Activated CD4-positive, alpha-beta T cell treated with anti-CD3 and anti-CD28 coated beads, Interleukin-2, amount 50 U/mL, for 16 hours (primary cell): ENCODE results near the gene MROH8.

Experiments
- DNase-seq: peaks from one replicate; pipeline ENCODE4 v3.0.0-alpha.2; 2020

MROH8 gene

DNA sequence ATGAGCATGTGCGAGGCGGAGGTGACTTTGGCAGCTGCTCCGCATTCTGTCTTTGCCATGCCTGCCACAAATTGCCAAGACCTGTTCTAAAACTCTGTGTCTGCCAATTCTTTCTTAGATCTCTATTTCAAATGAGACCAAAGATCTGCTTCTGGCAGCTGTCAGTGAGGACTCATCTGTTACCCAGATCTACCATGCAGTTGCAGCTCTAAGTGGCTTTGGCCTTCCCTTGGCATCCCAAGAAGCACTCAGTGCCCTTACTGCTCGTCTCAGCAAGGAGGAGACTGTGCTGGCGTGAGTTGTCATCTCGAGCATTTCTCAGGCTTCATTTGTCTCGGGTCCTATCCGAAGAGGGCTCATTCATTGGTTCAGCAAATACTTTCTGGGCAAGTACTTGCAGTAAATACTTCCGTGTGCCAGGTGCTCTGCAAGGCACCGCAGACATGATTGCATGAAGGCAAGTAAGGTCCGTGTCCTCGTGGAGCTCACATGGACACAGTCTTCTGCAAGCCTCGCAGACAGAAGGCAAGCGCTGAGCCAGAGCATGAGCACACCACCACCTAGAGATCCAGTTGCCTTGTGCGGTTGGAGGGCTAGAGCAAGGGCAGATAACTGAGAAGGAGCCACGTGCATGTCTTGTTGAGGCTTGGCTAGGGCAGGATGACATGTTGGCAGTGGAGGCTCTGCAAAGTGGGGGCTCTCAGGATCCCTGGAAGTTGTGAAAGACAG lies 19.7 kb upstream of the MROH8 start:
- DNase-seq, result no peak

DNA sequence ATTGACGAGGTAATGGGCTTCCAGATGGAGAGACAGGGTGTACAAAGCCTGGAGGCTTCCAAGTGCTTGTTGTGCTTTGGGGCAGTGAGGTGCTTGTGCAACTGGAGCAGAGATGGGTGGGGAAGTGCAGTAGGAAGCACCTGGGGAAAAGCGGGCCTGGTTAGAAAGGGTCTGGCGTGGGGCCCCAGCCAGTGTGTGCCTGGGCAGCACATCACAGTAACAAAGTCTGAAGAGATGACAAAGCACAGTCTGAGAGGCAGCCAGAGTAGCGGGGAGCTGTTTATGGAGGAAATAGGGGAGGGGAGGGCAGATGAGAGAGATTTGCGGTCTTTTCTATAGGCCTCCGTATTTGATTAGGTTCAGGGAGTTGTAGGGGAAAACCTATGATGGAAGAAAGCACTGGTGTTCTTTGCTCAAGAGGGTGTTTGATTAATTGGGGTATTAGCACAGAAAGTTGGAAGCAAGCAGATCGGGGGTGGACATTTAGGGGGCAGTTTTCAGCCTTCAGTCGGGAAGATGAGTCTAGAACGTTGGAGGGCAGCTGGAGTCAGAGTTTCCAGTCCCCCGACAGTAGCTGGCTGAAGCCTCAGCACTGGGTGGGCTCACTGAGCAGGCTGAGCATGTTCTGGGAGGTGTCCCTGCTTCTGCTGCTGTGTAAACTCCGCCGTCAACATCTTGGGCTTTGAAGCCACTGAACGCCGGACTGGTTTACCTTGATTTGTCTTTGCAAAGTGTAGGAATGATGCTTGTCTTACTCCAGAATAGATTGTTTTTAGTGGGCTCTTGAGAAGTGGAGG lies 15.5 kb upstream of the MROH8 start:
- peak; percentile 23 for DNase-seq

DNA sequence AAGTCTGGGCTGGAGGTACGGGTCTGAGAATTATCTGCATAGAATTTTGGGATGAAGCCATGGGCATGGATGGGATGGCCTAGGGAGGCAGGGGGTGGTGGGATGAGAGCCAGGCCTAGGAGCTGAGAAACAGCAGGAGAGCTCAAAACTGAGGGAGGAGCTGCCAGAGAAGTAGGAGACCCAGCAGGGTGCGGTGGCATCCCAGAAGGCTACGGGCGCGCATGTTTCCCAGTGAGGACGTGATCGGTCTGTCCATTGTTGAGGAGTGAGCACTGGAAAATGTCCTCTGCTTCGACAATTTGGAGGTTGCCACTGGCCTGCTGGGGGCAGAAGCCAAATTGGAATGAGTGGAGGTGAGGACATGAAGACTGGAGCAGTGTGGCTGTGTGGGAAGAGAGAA lies 14.5 kb upstream of the MROH8 start:
- DNase-seq, result no peak

DNA sequence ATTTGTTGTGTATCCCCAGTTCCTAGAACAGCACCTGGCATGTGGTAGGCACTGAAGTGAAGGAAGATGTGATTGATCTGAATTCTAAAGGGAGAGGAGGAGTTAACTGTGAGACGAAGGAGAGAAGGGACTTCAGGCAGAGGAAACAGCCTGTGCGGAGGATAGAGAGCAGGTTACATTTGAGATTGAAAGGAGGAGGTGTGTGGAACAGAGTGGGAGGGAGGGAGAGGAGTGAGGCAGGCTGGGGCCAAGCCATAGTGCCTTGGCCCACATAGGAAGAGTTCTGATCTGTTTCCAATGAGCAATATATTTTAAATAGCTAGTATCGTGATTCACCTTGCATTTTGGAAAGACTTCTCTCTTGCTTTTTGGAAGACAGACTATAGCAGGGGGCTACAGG lies 13.9 kb upstream of the MROH8 start:
- DNase-seq, result no peak

- peak; percentile 75 for DNase-seq
Measured at GRCh38 chr20:37192137-37192854, 12.9 kb upstream of the MROH8 start.

DNA sequence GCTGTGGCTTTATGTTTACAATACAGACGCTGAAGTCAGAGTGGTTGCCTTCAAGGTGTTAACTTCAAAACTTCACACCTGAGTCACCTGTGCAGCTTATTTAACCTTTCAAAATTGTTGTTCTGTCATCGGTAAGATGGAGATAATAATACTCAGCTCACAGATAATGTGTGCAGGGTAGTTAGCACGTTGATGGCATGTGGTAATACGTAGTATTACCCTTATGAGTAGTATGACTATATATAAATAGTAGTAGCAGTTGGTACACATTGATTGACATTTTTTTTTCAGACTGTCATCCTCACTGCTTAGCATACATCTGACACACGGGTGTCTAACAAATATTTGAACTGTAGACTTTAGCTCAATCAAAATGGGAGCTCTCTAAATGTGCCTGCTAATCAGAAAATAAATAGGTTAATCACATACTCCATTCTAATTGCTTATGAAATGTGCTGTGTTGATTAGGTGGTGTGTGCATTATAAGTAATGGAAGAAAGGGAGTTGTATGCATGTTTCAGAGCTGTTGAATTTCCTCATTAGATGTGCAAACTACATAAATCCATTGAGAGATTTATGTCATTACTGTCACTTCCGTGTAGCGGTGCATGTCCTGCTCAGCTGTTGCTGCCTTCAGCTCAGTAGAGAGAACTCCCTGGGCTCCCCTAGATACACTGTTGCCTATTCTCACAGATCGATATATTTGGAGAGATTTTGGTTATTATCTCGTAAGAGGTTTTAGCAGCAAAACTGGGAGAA lies 11.2 kb upstream of the MROH8 start:
- DNase-seq, result no peak

GRCh38 chr20:37189416-37190016 lies 10.2 kb upstream of the MROH8 start:
- no peak for DNase-seq

DNA sequence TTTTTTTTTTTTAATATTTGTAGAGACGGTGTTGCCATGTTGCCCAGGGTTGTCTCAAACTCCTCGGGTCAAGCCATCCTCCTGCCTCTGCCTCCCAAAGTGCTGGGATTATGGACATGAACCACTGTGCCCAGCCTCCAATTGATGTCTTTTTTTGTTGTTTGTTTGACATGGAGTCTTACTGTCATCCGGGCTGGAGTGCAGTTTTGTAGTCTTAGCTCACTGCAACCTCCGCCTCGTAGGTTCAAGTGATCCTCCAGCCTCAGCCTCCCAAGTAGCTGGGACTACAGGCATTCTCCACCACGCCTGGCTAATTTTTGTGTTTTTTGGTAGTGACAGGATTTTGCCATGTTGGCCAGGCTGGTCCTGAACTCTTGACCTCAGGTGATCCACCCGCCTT lies 9.4 kb upstream of the MROH8 start:
- DNase-seq, result no peak

DNA sequence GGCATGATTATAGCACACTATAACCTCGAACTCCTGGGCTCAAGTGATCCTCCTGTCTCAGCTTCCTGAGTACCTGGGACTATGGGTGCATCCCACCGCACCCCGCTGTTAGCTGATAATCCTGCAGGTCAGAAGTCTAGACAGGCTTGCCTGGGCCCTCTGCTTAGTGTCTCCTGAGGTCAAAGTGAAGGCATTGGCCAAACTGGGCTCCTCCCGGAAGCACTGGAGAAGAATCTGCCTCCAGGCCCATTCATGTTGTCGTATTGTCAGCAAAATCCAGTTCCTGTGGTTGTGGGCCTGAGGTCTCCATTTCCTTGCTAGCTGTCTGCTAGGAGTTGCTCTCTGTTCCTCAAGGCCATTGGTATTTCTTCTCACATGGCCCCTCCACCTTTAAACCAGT lies 6.3 kb upstream of the MROH8 start:
- no peak for DNase-seq

GRCh38 chr20:37179683-37180524 lies 556 bp upstream of the MROH8 start:
- peak; percentile 24 for DNase-seq

- no peak for DNase-seq
Measured at GRCh38 chr20:37172836-37173235, 6.5 kb downstream of the MROH8 start.

GRCh38 chr20:37166867-37167266 lies 12.5 kb downstream of the MROH8 start:
- DNase-seq, result no peak

GRCh38 chr20:37165031-37165430 lies 14.3 kb downstream of the MROH8 start:
- DNase-seq, result no peak

GRCh38 chr20:37163832-37164554 lies 15.4 kb downstream of the MROH8 start:
- no peak for DNase-seq

DNA sequence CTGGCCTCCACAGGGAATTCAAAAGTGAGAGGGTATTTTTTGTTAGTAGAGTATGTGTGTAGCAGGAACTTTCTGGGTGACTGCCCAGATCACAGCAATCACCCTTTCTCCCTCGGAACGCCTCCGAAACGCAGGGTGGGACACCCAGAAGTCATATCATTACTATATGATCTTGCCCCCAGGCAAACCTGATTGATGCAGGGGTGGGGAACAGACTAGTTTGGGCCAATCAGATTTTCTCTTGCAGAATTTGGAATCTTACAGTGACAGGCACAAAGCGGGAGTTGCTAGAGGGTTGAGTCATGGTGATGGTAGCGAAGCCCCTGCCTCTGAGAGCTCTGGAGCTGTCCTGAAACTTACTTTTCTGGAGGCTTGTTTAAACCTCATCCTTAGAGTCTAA lies 16.7 kb downstream of the MROH8 start:
- no peak for DNase-seq

DNA sequence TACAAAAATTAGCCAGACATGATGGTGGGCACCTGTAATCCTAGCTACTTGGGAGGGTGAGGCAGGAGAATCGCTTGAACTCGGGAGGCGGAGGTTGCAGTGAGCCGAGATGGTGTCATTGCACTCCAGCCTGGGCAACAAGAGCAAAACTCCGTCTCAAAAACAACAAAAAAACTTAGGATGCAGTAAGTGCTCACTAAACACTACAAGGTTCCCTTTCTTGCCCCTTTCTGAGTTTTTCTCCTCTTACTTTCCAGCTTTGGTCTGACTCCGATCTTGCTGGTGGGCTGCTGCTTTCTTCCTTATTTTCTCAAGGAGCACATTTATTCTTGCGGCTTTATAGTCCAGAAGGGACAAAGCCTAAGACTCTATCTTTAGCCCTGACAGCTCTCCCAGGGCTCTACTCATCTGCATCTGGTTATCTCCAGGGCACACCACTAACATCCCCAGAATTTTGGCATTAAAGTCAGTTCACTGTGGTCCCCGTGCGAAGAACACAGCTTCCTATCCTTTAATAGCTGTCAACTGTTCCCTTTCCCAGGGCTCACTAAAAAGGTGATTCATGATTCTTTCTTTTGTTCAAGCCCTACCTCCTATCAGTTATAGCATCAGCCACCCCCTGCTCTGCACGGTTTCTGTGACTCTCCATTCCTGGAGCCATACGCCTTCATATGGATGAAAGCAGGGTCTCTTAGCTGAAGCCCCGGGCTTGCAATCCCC lies 17.4 kb downstream of the MROH8 start:
- no peak for DNase-seq

DNA sequence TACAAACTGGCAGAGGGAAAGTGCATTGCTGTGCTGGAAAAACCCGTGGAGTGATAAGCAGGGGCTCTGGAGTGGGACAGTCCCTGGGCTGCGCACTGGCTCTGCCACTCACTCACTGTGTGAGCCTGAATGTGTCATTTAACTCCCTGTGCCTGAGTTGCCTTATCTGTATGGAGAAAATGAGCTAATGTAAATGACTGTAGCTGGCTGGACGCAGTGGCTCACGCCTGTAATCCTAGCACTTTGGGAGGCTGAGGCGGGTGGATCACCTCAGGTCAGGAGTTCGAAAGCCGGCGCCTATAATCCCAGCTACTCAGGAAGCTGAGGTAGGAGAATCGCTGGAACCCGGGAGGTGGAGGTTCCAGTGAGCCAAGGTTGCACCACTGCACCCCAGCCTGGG lies 18.7 kb downstream of the MROH8 start:
- DNase-seq, result no peak

DNA sequence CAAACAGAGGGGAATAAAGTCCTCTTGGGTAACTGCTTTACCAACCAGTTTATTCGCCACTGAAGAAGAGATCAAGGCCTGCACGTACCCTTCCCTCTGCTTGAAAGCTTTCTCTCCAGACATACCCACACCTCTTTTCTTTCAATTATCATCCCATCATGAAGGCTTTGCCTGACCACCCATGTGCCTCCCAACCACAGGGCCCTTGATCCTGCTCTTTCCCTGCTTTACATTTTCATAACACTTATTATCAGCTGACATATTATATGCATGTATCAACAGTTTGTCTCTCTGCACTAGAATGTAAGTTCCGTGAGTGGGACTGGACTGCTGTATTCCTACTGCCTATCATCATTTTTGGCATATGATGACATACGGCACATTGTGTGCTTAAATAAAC lies 21.1 kb downstream of the MROH8 start:
- no peak for DNase-seq

- no peak for DNase-seq
Measured at GRCh38 chr20:37155987-37156386, 23.4 kb downstream of the MROH8 start.

DNA sequence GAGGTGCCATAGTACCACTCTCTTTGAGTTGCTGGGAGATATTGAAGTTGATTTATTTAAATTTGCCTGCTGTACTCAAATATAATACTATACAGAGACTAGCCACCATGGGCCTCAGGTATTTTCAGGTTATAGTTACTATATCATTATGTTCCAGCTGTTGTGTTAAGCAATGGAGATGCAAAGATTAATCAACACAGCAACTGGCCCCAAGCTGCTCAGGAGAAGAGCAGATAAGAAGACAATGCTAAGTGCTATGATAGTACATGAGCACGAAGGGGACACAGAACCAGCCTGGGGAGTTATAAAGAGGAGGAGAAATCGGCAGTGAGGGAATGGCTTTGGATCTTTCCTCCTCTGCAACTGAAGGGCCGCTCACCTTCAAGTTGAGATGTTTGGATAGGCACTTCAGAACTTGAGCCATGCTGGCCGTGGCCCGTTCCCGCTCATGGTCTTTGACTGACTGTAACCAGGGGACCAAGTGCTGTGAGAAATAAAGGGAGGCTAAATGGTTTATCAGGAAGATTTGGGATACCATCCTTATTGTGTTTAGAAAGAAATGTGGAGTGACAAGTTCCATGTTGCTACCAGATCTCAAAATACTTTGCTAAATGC lies 24.6 kb downstream of the MROH8 start:
- DNase-seq, result no peak
